Activated CD8-positive, alpha-beta T cell treated with anti-CD3 and anti-CD28 coated beads for 36 hours (primary cell): Measurements from ENCODE around the gene TLX1. TPM values are rescaled to one million over a fixed set of nuclear protein-coding genes. Genes with fewer than 3 reads are reported as not detected.
"Not testable (repeated sequence)": the region's sequence is repeated elsewhere in the genome, so short reads cannot be mapped to it uniquely, and the experiment has no call there.

ENCODE experiments used
- ATAC-seq: fragments of 200-7000 bp; cut with Tn5 transposase; one replicate; pipeline ENCODE4 v1.10.0; 2021; ENCODE audit warnings: mild to moderate bottlenecking, moderate library complexity
- CTCF ChIA-PET: fragments of 350-600 bp; sonication (Branson Sonifier 250); formaldehyde crosslinking; loops from one replicate; lab custom pipeline; 2021; ENCODE audit warnings: antibody characterized with exemption; lab: Charles Lee
- POLR2A ChIA-PET: fragments of 350-600 bp; sonication (Branson Sonifier 250); formaldehyde crosslinking; loops from one replicate; lab custom pipeline; 2021; ENCODE audit warnings: antibody characterized with exemption; lab: Charles Lee
- DNase-seq: peaks from one replicate; pipeline ENCODE4 v3.0.0-alpha.2; 2020
- H3K27ac Mint-ChIP-seq: one replicate; pipeline ENCODE4 v1.8.0; 2021; ENCODE audit warnings: mild to moderate bottlenecking, mixed read lengths
- H3K27me3 Mint-ChIP-seq: one replicate; pipeline ENCODE4 v1.8.0; 2021; ENCODE audit warnings: mixed read lengths
- H3K36me3 Mint-ChIP-seq: one replicate; pipeline ENCODE4 v1.8.0; 2021; ENCODE audit warnings: low read depth, mixed read lengths
- H3K4me1 Mint-ChIP-seq: one replicate; pipeline ENCODE4 v1.8.0; 2021; ENCODE audit warnings: low read depth, mixed read lengths
- H3K4me3 Mint-ChIP-seq: one replicate; pipeline ENCODE4 v1.8.0; 2021; ENCODE audit warnings: mild to moderate bottlenecking, moderate library complexity, mixed read lengths
- H3K9me3 Mint-ChIP-seq: one replicate; pipeline ENCODE4 v1.8.0; 2021; ENCODE audit warnings: mixed read lengths
- intact Hi-C: fragments of 100-400 bp; cut with micrococcal nuclease; formaldehyde crosslinking; loops from one replicate; pipeline ENCODE4 v1.10.0; 2022
- total RNA-seq, 2 experiments: library from RNA; stranded (reverse); gene quantifications; one replicate each; pipeline ENCODE4 v1.2.3, GENCODE V29; 2021
- TF ChIP-seq, protein P1 (sequence below): fragments of 200-600 bp; IDR thresholded peaks from one replicate; pipeline ENCODE4 v1.8.0; 2022; ENCODE audit warnings: antibody characterized with exemption, mild to moderate bottlenecking

Gene TLX1
- total RNA-seq, 2 experiments from 2014 or later = not detected

DNA sequence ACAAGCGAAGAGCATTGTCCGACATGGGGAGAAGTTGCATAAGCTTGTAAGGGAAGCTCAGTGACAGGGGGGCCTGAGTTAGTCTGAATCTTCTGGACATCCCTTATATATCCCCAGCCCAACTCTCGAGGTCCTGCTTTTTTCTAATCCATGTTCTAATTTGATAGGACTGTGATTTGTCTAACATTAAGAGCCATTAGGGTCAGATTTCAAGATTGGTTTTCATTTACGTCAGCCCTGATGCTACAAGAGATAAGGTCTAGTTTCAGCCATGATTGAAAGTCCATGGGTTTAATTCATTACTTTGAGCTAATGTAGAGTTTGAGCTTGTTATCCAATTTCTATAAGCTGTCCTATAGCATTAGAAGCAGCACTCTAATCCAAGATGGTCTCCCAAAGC is 20.3 kb downstream of the TLX1 start:
- Mint-ChIP-seq H3K4me3 (no peak overlapping the region), H3K27ac (no peak overlapping the region), H3K36me3 (no peaks in the 10 kb centered on the region), H3K4me1 (no peaks in the 10 kb centered on the region), H3K27me3 (peaks cover 52% of the 10 kb centered on the region), H3K9me3 (no peaks in the 10 kb centered on the region)
- TF ChIP-seq, protein P1, sequence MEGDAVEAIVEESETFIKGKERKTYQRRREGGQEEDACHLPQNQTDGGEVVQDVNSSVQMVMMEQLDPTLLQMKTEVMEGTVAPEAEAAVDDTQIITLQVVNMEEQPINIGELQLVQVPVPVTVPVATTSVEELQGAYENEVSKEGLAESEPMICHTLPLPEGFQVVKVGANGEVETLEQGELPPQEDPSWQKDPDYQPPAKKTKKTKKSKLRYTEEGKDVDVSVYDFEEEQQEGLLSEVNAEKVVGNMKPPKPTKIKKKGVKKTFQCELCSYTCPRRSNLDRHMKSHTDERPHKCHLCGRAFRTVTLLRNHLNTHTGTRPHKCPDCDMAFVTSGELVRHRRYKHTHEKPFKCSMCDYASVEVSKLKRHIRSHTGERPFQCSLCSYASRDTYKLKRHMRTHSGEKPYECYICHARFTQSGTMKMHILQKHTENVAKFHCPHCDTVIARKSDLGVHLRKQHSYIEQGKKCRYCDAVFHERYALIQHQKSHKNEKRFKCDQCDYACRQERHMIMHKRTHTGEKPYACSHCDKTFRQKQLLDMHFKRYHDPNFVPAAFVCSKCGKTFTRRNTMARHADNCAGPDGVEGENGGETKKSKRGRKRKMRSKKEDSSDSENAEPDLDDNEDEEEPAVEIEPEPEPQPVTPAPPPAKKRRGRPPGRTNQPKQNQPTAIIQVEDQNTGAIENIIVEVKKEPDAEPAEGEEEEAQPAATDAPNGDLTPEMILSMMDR = no peak
- DNase-seq = no peak
- ChIA-PET POLR2A (no interaction called here), CTCF (interaction anchor here (0.8 to 3.1 kb wide), 7 partner anchors 9 to 140 kb away, joined by 3 to 31 read pairs (median 8); no protein-coding TSS in a partner anchor)
- intact Hi-C loops = no loop called here
- ATAC-seq = no peak

DNA sequence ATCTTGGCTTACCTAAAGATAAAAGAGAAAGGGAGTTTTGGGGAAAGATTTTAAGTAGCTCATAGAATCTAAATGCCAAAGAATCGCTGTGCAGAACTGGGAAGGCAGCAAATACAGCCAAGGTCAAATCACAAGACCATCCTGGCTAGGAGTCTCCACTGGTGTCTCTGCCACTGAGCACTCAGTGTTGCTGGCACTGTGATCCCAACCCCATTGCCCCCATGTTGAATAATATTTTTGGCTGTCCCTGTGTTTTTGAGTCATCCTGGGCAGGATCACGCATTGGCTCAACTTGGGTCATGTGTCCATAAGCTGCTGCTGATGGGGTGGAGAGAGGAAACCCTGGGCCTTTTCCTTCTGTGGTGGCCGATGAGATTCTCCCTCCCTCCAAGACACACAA is 21.2 kb downstream of the TLX1 start:
- no peaks in the 10 kb centered on the region for H3K4me1 Mint-ChIP-seq
- CTCF ChIA-PET = interaction anchor here (1.3 to 3.1 kb wide), 6 partner anchors 9 to 139 kb away, joined by 3 to 31 read pairs (median 8); no protein-coding TSS in a partner anchor
- intact Hi-C loops = no loop called here
- no peaks in the 10 kb centered on the region for H3K9me3 Mint-ChIP-seq
- TF ChIP-seq, protein P1 = no peak
- H3K27ac Mint-ChIP-seq = no peak overlapping the region
- no peaks in the 10 kb centered on the region for H3K36me3 Mint-ChIP-seq
- POLR2A ChIA-PET = no interaction called here
- no peak for DNase-seq
- H3K4me3 Mint-ChIP-seq = no peak overlapping the region
- no peak for ATAC-seq
- H3K27me3 Mint-ChIP-seq = peaks cover 48% of the 10 kb centered on the region

DNA sequence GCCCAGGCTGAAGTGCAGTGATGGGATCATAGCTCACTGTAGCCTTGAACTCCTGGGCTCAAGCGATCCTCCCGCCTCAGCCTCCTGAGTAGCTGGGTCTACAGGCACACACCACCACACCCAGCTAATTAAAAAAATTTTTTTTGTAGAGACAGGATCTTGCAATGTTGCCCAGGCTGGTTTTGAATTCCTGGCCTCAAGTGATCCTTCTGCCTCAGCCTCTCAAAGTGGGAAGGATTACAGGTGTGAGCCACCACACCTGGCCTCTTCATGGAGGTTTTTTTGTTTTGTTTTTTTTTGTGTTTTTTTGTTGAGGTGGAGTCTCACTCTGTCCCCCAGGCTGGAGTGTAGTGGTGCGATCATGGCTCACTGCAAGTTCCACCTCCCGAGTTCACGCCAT is 23.4 kb downstream of the TLX1 start:
- DNase-seq, H3K27ac Mint-ChIP-seq, intact Hi-C loops, ATAC-seq, H3K4me1 Mint-ChIP-seq, H3K9me3 Mint-ChIP-seq, H3K36me3 Mint-ChIP-seq, H3K4me3 Mint-ChIP-seq: not testable (repeated sequence)
- POLR2A ChIA-PET = interaction anchor here (0.6 kb wide), 1 partner anchor 59 kb away, joined by 3 read pairs; no protein-coding TSS in a partner anchor
- CTCF ChIA-PET = interaction anchor here (0.7 to 8.6 kb wide), 4 partner anchors 13 to 313 kb away, joined by 3 to 93 read pairs (median 4); no protein-coding TSS in a partner anchor
- peaks cover 44% of the 10 kb centered on the region for H3K27me3 Mint-ChIP-seq

DNA sequence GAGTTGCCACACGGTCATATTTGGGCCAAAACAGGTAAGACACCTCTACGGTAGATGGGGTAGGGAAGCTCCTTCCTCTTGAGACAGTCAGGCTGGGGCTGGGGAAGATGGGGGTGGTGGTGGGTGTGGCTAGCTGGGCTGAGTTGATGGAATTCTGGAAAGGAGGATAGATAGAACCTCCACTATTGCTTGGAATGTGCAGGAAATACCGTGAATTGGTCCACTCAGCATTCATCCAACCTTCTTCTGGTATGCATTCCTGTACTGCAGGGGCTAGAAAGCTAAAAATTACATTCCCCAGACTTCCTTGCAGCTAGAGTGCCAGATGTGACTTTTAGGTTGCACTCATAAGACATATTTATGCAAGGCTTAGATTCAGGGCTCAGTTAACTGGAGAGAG is 24.8 kb downstream of the TLX1 start:
- H3K36me3 Mint-ChIP-seq = no peaks in the 10 kb centered on the region
- POLR2A ChIA-PET = no interaction called here
- no peaks in the 10 kb centered on the region for H3K4me1 Mint-ChIP-seq
- CTCF ChIA-PET = interaction anchor here (1.4 to 8.6 kb wide), 2 partner anchors 14 to 142 kb away, joined by 3 to 93 read pairs; no protein-coding TSS in a partner anchor
- H3K4me3 Mint-ChIP-seq = no peak overlapping the region
- H3K9me3 Mint-ChIP-seq = no peaks in the 10 kb centered on the region
- intact Hi-C loops = no loop called here
- TF ChIP-seq, protein P1 = no peak
- peaks cover 42% of the 10 kb centered on the region for H3K27me3 Mint-ChIP-seq
- DNase-seq (no peak), ATAC-seq (no peak)
- H3K27ac Mint-ChIP-seq = no peak overlapping the region

DNA sequence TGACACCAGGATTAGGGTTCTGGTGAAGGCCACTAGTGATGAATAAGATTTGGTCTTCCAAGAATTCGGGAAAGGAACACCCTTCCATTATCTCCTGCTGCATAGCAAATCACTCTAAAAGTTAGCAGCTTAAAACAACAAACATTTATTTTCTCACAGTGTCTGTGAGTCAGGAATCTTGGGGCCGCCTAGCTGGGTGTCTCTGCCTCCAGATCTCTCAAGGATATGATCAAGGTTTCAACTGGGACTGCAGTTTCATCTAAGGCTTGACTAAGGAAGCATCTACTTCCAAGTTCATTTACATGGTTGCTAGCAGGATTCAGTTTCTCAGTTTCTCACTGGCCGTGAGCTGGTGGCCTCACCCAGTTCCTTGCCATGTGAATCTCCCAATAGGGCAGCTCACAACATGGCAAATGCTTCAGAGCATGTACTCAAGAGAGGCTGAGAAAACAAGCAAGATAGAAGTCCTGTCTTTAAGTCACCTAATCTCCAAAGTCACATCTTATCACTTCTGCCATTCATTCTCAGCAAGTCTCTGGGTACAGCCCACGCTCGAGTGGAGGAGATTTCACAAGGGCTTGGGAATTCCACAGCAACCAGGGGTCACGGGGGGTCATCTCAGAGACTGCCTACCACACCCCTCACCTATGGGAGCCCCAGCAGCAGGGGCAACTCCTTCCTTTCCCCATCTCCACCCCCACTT is 26.8 kb downstream of the TLX1 start:
- DNase-seq (no peak), ATAC-seq (no peak)
- CTCF ChIA-PET = interaction anchor here (0.6 to 8.6 kb wide), 4 partner anchors 16 to 143 kb away, joined by 3 to 93 read pairs (median 4); no protein-coding TSS in a partner anchor
- no peaks in the 10 kb centered on the region for H3K36me3 Mint-ChIP-seq
- TF ChIP-seq, protein P1 = no peak
- H3K27ac Mint-ChIP-seq = no peak overlapping the region
- H3K27me3 Mint-ChIP-seq = peaks cover 48% of the 10 kb centered on the region
- POLR2A ChIA-PET = no interaction called here
- peaks cover 5% of the 10 kb centered on the region for H3K4me1 Mint-ChIP-seq
- no peak overlapping the region for H3K4me3 Mint-ChIP-seq
- intact Hi-C loops = no loop called here
- H3K9me3 Mint-ChIP-seq = no peaks in the 10 kb centered on the region
